Measurements from ENCODE around the gene GALNT12.
A peak's percentile ranks its signal among the peaks of the same experiment; 100 is the strongest.

GALNT12 gene

GRCh38 chr9:98781588-98782383 is 25.7 kb upstream of the GALNT12 start:
- DNase-seq (ENCODE audit: low spot score) = no peak

- no peak for DNase-seq (ENCODE audit: low spot score)
These were observed 23.8 kb upstream of the GALNT12 start for GRCh38 chr9:98783518-98784226.

DNA sequence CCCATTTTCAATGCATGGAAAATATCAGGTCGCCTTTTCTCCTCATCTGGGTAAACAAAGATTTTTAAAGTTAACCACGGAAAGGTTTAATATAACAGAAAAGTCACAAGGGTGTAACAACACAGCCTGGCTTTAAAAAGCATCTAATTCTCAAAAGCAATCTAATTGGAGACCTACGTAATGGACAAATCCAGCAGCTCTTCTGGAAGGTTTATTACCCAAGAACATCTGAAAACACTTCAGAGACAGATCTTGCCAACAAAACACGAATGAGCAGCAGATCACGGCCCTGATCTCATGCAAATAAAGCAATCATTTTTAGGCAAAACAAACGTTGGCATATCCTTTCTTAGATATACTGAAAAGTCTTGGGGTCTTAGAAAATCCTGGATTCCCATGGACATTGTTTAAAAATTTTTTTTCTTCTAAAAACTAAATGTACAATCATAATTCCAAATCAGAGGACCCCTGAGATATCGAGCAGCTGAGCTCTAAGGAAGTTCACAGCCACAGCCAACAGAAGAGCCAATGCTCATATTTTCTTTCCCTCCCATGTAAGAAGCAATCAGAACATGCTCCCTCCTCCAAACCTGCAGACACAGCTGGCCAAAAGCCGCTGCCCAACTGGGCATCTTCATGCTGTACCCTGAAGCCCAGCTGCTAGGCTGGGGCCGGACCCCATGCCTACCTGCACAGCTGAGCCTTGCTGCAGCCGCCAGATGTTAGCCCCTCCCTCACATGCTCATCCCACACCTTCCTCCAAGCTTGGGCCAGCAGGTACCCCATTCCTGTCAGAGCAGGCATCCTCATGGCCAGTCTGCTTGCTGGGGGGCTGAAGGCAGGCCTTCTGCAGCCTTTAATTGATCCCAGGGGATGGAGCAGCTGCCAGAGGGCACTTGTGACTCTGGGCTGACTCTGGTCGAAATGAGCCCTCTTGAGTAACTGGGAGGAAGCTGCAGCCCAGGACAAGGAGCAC is 22.4 kb upstream of the GALNT12 start:
- no peak for DNase-seq (ENCODE audit: low spot score)

DNA sequence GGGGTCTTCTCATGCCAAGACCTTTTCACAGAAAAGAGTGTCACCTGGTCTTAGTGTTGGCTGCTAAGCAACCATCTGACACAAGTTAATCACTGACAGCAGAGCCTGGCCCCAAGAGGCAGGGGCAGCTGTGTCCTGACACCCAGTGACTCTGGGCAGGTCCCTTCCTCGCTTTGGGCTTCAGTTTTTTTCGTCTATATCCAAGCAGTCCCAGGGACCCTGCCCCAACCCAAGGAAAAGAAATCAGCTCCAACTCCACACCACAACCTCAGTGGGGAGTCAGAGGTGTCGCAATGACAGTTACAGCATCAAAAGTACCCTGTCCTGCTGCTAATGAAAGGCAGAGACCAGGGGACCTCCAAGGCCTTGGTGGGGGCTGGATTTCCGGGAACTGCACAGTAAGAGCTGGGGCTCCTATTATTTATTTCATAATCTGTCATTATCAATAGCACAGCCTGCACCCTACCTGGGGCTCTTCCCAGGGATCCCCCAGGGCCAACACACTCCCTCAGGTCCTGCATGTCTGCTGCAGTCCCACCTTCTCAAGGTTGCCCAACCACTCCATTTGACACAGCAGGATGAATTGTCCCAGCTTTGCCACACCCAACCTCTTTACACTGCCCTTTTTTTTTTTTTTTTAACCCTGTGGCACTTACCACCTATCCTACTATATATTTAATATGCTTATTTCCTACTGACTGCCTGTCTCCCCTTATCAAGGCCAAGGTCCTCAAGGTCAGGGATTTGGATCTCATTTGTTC is 20.5 kb upstream of the GALNT12 start:
- DNase-seq (ENCODE audit: low spot score) = no peak

DNA sequence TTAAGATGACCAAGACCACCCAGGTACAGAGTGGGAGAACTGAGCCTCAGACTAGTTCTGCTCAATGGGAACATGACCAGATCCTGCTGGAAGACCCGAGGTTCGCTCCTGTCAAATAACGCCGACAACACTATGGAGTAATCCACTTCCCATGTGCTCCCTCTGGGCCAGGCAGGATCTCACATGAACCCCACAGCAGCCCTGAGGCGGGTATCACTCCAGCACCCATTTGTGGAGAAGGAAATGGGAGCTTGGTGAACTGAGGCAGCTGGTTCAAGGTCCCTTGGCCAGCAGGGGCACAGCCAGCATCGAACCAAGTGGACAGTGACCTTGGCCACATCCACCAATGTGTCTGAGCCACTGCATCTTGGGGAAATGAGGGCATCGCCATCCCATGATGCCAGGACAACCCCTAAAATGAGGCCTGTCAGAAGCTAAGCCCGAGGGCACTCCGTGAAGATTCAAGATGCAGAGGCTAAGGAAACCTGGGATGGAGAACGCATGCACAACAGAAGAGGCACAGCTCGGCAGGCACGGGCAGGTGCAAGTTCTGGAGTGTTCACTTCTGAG is 19.6 kb upstream of the GALNT12 start:
- DNase-seq (ENCODE audit: low spot score) = no peak

GRCh38 chr9:98789483-98790133 is 17.9 kb upstream of the GALNT12 start:
- DNase-seq (ENCODE audit: low spot score) = no peak

GRCh38 chr9:98790134-98790841 is 17.2 kb upstream of the GALNT12 start:
- DNase-seq (ENCODE audit: low spot score) = no peak

DNA sequence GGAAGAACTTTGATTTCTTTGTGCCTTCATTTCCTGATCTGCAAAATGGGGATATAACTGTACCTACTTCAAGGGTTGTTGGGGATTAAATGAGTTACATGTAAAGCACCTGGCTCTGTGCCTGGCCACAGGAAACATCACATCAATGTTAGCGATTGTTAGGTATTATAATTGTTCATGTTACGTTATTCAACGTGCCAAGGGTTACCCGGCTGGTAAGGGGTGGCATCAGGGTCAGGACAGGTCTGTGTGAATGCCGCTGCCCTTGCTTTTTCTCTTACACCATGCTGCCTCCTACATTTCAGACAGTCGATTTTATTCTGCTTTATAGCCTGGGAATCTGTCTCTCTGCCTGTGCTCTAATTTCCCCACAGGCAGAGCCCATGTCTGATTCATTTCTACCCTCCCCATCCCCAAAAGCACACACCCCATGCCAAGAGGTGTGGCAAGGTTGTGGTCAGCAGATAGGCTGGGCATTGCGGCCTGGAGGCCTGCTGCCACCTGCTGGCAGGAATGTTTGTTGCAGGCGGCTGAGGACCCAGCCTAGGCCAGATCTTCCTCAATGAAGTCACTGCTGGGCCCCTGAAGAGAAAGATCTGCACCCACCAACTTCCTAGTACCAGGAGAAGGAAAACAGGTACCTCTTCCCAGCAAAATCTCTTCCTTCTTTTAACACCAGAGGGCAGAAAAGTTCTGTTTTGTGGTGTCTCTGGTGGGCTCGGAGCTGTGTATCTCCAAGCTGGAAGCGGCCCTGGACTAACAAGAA is 16.4 kb upstream of the GALNT12 start:
- DNase-seq (ENCODE audit: low spot score) = peak; percentile 93

DNA sequence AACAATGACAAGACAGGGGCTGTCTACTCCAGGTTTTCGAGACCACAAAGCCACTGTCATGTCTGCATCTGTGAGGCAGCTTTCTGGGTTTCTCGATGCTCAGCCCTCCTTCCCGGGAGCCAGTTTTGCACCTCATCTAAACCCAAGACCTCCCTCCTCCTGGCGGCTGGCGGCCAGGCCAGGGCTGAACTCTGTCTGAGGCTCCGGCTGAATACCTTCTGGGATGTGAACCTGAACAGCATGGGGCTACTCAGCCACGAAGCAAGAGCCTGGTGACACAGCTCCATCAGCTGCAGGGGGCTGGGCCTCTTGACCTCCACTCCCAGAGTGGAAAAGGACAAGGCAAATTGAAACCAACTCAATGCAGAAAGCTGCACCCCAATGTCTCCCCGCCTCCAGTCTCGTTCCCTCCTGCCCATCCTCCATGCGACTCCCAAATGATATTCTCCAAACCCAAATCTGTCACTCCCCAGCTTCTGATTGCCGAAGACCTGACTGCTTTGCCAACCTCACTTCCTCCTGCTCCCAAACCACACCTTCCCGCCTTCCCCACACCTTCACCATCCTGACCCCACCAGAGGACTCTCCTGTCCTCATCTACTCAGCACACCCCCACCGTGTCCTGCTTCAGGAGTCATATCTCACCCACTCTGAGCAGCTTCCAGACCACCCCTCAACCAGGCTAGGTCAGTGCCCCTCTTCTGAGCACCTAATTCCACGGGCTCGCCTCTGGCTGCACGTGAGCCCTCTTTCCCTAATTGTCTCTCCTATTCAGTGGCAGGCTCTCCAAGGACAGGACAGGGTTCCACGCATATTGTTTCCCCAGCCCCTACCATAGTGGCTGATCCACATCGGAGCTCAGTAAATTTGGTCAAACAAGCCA is 15.6 kb upstream of the GALNT12 start:
- DNase-seq (ENCODE audit: low spot score) = no peak

DNA sequence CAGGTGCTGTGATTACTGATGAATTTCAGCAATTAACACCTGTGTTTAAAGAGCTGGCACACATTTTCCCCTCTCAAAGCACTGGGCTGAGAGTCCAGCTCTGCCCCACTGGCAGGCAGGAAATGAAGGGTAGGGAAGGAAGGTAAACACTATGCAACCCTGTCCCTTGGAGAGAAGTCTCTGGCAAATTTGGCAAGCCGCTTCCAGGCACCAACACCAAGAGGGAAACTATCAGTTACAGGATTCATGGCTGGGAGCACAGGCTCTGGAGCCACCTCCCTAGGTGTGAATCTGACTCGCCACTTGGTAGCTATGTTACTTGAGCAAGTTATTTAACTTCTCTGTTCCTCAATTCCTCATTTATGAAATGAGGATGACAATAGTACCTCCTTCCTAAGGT is 14.4 kb upstream of the GALNT12 start:
- no peak for DNase-seq (ENCODE audit: low spot score)

GRCh38 chr9:98794802-98795201 is 12.7 kb upstream of the GALNT12 start:
- no peak for DNase-seq (ENCODE audit: low spot score)

DNA sequence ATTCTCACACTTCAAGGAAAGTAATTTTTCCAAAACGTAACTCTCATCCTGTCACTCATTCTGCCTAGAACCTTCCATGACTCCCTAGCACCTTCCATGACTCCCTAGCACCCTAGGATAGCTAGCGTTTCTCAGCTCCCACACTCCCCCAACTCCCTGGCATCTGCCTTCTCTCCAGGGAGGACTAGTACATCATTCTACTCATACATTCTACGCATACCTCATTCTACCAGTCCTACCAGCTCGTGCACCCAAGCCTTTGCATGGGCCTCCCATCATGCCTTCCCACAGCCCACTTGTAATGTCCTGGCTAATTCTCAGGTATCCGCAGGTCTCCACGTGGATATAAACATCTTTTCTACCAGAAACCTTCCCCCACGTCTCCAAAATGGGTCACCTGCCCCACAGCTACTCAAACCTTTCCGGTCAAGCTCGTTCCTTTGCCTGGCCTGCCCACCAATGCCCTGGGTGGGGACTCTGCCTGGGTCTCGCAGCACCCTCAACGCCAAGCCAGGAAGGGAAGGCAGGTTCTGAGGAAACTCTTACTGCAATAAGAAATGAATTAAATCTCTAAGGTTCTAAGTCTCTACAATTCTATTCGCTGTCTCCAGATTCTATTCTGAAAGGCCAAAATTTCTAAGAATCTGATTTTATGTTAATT is 12.0 kb upstream of the GALNT12 start:
- no peak for DNase-seq (ENCODE audit: low spot score)

- DNase-seq (ENCODE audit: low spot score) = peak; percentile 65
These were observed 11.5 kb upstream of the GALNT12 start for GRCh38 chr9:98795970-98796363.

- peak; percentile 96 for DNase-seq (ENCODE audit: low spot score)
These were observed 10.9 kb upstream of the GALNT12 start, which contains the start of gene ANKS6 for GRCh38 chr9:98796364-98797101. ANKS6 (minus strand) TSS chr9:98796555; CDS start chr9:98796491, 64 bp downstream.

DNA sequence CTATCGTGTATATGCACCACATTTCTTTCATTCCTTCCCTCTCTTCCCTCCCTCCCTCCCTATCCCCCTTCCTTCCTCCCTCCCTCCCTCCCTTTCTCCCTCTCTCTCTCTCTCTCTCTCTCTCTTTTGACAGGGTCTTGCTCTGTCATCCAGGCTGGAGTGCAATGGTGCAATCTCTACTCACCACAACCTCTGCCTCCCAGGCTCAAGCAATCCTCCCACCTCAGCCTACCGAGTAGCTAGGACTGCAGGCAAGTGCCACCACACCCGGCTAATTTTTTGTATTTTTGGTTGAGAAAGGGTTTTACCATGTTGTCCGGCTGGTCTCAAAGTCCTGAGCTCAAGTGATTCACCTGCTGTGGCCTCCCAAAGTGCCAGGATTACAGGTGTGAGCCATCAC is 10.0 kb upstream of the GALNT12 start:
- no peak for DNase-seq (ENCODE audit: low spot score)

GRCh38 chr9:98798254-98798653 is 9.2 kb upstream of the GALNT12 start:
- no peak for DNase-seq (ENCODE audit: low spot score)

DNA sequence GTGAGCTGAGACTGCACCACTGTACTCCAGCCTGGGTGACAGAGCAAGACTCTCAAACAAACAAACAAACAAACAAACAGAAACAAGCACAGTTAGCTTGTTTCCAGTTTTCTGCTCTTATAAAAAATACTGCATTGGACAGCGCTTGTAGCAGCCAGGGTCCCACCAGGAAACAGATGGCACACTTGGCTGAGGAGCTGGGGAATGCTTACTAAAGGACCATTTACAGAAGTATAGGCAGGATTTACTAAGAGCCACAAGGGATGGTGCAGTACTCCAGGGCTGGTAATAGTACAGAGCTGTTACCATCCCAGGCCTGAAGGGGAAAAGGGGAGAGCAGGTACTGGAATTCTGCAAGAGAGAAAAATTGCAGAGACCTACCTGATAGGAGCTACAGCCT is 5.9 kb upstream of the GALNT12 start:
- DNase-seq (ENCODE audit: low spot score) = no peak

Data from iPS-NIHi11 (cell line).